ENCODE results near the gene ST6GALNAC3.

The ST6GALNAC3 gene

GRCh38 chr1:76419603-76420002 is 345.1 kb downstream of the ST6GALNAC3 start:
- Histone ChIP-seq H3K4me2 (ENCODE audit: low read depth, low read length) (no peak overlapping the region), H3K36me3 (replicated peaks; ENCODE audit: insufficient read depth, low read length) (no peaks in the 10 kb centered on the region), H3F3A (ENCODE audit: insufficient read depth, low read length) (no peaks in the 10 kb centered on the region), H3K9ac (ENCODE audit: low read length) (no peak overlapping the region), H3K4me3 (ENCODE audit: low read length) (no peak overlapping the region), H3K4me1 (ENCODE audit: low read length) (no peaks in the 10 kb centered on the region), H3K9me2 (replicated peaks; ENCODE audit: insufficient read depth, low read length) (no peaks in the 10 kb centered on the region), H3K27ac (ENCODE audit: low read length) (no peak overlapping the region), H3K9me3 (replicated peaks; ENCODE audit: insufficient read depth, low read length) (no peaks in the 10 kb centered on the region), H4K20me1 (ENCODE audit: insufficient read depth, low read length) (no peaks in the 10 kb centered on the region), H3K27me3 (replicated peaks; ENCODE audit: insufficient read depth, low read length) (no peaks in the 10 kb centered on the region), H2AFZ (ENCODE audit: low read length) (no peak overlapping the region), H3K79me2 (ENCODE audit: low read length) (no peaks in the 10 kb centered on the region)
- TF ChIP-seq EZH2phosphoT487 (IDR thresholded peaks at IDR 0.05; ENCODE audit: low read length) (no peak), EZH2 (optimal IDR thresholded peaks at IDR 0.05; ENCODE audit: low read depth, low read length) (no peak)
- TF ChIP-seq, protein P1, sequence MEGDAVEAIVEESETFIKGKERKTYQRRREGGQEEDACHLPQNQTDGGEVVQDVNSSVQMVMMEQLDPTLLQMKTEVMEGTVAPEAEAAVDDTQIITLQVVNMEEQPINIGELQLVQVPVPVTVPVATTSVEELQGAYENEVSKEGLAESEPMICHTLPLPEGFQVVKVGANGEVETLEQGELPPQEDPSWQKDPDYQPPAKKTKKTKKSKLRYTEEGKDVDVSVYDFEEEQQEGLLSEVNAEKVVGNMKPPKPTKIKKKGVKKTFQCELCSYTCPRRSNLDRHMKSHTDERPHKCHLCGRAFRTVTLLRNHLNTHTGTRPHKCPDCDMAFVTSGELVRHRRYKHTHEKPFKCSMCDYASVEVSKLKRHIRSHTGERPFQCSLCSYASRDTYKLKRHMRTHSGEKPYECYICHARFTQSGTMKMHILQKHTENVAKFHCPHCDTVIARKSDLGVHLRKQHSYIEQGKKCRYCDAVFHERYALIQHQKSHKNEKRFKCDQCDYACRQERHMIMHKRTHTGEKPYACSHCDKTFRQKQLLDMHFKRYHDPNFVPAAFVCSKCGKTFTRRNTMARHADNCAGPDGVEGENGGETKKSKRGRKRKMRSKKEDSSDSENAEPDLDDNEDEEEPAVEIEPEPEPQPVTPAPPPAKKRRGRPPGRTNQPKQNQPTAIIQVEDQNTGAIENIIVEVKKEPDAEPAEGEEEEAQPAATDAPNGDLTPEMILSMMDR (IDR thresholded peaks at IDR 0.05; ENCODE audit: low read length) = no peak
- DNase-seq = no peak

GRCh38 chr1:76425201-76426145 is 350.9 kb downstream of the ST6GALNAC3 start:
- DNase-seq = peak; percentile 48
- no peaks in the 10 kb centered on the region for H3F3A ChIP-seq (ENCODE audit: insufficient read depth, low read length)
- H3K79me2 ChIP-seq (ENCODE audit: low read length) = no peaks in the 10 kb centered on the region
- no peaks in the 10 kb centered on the region for H3K9me2 ChIP-seq (replicated peaks; ENCODE audit: insufficient read depth, low read length)
- H3K27me3 ChIP-seq (replicated peaks; ENCODE audit: insufficient read depth, low read length) = no peaks in the 10 kb centered on the region
- H2AFZ ChIP-seq (ENCODE audit: low read length) = 0 out of 2 replicates have a peak overlapping the region, but pooled peaks have one; percentile 1
- no peak overlapping the region for H3K9ac ChIP-seq (ENCODE audit: low read length)
- H3K4me1 ChIP-seq (ENCODE audit: low read length) = 0 out of 2 replicates have a peak, but pooled peaks cover 5% of the 10 kb centered on the region
- H3K9me3 ChIP-seq (replicated peaks; ENCODE audit: insufficient read depth, low read length) = no peaks in the 10 kb centered on the region
- H3K27ac ChIP-seq (ENCODE audit: low read length) = no peak overlapping the region
- TF ChIP-seq EZH2phosphoT487 (IDR thresholded peaks at IDR 0.05; ENCODE audit: low read length) (no peak), EZH2 (optimal IDR thresholded peaks at IDR 0.05; ENCODE audit: low read depth, low read length) (no peak)
- TF ChIP-seq, protein P1 (IDR thresholded peaks at IDR 0.05; ENCODE audit: low read length) = no peak
- peak overlapping the region; percentile 0; the same call in 1 of the 2 replicates for H3K4me3 ChIP-seq (ENCODE audit: low read length)
- no peaks in the 10 kb centered on the region for H3K36me3 ChIP-seq (replicated peaks; ENCODE audit: insufficient read depth, low read length)
- H4K20me1 ChIP-seq (ENCODE audit: insufficient read depth, low read length) = no peaks in the 10 kb centered on the region
- peak overlapping the region; percentile 39 for H3K4me2 ChIP-seq (ENCODE audit: low read depth, low read length)

DNA sequence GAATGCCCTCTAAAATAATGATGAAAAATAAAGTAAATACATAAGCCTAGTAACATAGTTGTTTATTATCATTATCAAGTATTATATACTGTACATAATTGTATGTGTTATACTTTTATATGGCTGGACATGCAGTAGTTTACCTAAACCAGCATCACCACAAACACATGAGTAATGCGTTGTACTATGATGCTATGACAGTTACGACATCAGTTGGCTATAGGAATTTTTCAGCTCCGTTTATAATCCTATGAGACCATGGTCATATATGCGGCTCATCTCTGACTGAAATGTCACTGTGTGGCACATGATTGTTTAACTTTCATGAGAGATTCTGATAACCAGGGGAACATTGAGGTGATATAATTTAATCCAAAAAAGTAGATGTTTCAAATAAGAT is 352.1 kb downstream of the ST6GALNAC3 start:
- no peaks in the 10 kb centered on the region for H3K9me3 ChIP-seq (replicated peaks; ENCODE audit: insufficient read depth, low read length)
- H2AFZ ChIP-seq (ENCODE audit: low read length) = no peak overlapping the region
- no peak overlapping the region for H3K4me2 ChIP-seq (ENCODE audit: low read depth, low read length)
- no peaks in the 10 kb centered on the region for H3K36me3 ChIP-seq (replicated peaks; ENCODE audit: insufficient read depth, low read length)
- H3K9ac ChIP-seq (ENCODE audit: low read length) = no peak overlapping the region
- H3F3A ChIP-seq (ENCODE audit: insufficient read depth, low read length) = no peaks in the 10 kb centered on the region
- H3K9me2 ChIP-seq (replicated peaks; ENCODE audit: insufficient read depth, low read length) = no peaks in the 10 kb centered on the region
- H3K27me3 ChIP-seq (replicated peaks; ENCODE audit: insufficient read depth, low read length) = no peaks in the 10 kb centered on the region
- no peak for DNase-seq
- no peak overlapping the region for H3K27ac ChIP-seq (ENCODE audit: low read length)
- H4K20me1 ChIP-seq (ENCODE audit: insufficient read depth, low read length) = no peaks in the 10 kb centered on the region
- TF ChIP-seq EZH2phosphoT487 (IDR thresholded peaks at IDR 0.05; ENCODE audit: low read length) = no peak
- TF ChIP-seq EZH2 (optimal IDR thresholded peaks at IDR 0.05; ENCODE audit: low read depth, low read length) = no peak
- TF ChIP-seq, protein P1 (IDR thresholded peaks at IDR 0.05; ENCODE audit: low read length) = no peak
- H3K4me3 ChIP-seq (ENCODE audit: low read length) = no peak overlapping the region
- H3K4me1 ChIP-seq (ENCODE audit: low read length) = 0 out of 2 replicates have a peak, but pooled peaks cover 5% of the 10 kb centered on the region
- H3K79me2 ChIP-seq (ENCODE audit: low read length) = no peaks in the 10 kb centered on the region

Data from MM.1S (cell line).